T-helper 9 cell (primary cell): ENCODE data around the gene FAM89B.

Experiments used
- DNase-seq: peaks from one replicate; pipeline ENCODE4 v3.0.0-alpha.2; 2020

FAM89B gene

DNA sequence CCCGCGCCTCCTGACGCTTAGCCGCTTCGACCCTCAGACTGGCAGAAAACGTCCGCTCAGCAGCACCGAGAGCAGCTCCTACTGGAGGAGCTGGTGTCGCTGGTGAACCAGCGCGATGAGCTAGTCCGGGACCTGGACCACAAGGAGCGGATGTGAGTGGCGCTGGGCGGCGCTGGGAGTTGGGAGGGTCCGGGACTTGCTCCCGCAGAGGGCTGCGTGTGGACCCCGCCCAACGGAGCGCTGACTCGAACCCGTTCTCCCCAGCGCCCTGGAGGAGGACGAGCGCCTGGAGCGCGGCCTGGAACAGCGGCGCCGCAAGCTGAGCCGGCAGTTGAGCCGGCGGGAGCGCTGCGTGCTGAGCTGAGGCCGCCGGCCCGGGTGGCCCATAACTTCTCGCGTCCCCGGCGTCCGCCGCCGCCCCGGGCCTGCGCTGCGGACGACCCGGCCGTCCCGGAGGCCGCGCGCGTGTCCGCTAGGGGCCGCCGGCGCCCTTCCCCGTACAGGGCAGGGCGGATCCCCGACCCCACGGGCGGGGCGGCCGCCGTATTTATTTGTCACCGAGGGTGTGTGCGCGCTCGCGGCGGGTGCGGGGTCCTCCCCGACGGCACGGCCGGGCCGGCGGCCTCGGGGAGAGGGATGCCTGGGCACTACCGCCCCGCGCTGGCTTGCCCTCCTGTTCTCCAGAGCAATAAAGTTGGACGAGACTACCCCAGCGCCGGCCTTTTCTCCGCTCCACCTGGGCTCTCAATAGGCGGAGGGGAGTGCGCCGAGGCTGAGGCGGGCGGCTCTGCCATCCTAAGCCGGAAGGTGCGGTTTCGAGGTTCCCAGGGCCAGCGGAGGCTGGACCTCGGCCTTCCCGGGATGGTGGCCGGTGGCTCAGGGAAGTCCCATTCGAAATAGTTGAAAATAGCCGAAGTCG, 19.9 kb downstream of the FAM89B start:
- no peak for DNase-seq

GRCh38 chr11:65592858-65593517, 20.6 kb downstream of the FAM89B start:
- no peak for DNase-seq

- DNase-seq, result peak; percentile 30
Observed at GRCh38 chr11:65593518-65594414, 21.4 kb downstream of the FAM89B start.

DNA sequence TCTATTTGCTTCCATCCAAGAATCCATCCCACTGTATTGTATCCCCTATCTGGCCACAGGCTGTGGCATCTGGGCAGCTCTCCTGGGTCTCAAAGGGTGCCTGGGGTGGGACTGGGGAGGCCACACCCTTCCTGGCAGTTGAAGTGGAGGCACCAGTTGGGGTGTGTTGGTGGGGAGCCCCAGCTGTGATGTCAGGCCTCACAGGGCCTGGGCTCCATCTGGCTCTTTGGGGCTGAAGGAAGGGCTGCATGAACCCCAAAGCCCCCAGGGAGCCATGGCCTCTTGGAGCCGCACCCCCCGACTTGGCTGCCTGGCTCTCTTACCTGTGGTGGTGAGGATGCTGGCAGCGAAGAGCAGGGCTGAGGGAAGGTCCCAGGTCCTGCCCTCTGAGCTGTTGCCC, 22.8 kb downstream of the FAM89B start:
- DNase-seq, result no peak

DNA sequence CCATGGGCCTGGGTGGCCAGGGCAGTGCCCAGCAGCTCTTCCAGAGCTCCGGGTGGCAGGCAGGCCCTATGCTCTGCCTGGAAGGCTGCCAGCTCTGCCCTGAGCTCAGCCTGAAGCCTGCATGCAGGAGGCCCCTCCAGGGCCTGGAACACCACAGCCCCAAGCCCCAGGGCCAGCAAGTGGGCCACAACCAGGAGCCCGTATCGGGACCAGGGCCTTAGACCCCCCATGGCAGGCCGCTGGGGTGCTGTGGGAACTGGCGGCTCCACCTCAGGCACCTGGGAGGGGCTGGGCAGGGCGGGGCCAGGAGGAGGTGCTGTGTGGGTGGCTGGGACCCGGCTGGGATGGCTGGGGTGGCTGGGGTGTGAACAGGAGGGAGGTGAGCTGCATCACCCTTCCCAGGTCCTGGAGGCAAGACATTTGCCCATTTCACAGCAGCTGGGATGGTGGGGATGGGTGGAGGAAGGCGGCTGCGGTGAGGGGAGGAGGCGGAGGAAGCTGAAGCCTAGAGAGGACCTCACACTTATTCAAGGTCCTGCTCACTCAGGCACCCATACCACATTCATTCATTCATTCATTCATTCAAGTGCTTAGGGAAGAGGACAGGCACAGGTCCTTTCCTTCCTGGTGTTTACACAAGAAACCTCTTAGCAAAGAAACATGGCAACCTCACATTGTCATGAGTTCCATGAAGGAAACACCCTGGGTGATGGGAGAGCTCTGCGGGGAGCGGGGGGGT, 23.4 kb downstream of the FAM89B start, which contains the start of gene KCNK7:
TSS of gene KCNK7 (minus strand) at position 258 of the 739 bp plus-strand sequence. CDS start at position 230, 28 bp downstream.
- DNase-seq, result no peak

DNA sequence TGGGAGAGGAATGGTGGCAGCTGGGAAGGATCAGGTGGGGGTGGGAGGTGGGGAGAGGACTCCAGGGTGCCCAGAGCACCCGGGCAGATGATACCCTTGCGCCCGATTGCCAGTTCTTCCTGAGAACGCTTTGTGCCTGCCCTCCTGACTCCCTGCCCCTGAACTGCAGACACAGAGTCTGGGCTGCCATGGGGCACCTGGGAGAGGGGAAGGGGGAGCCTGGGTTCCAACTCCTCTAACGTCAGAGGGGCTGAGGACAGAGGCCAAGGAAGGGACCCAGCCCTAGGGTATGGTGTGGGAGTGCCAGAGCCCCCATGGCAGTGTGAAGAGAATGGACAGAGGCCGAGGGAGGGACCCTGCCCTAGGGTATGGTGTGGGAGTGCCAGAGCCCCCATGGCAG, 24.2 kb downstream of the FAM89B start:
- DNase-seq, result no peak

- DNase-seq, result no peak
Observed at GRCh38 chr11:65598258-65598699, 25.9 kb downstream of the FAM89B start.

GRCh38 chr11:65599216-65599954, 27.0 kb downstream of the FAM89B start:
- DNase-seq, result no peak

DNA sequence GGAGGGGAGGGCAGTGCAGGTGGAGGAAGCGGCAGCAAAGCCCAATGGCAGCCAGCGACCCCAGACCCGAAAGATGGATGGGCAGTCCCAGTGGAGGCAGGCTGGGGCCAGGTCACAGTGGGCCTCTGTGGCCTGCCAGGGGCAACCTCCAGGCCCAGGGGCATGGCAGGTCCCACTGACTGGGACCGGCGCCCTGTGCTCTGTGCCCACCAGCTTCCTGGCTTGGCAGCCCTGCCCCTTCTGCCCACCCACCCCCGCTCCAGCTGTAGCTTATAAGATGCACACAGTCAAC, 27.6 kb downstream of the FAM89B start:
- no peak for DNase-seq

DNA sequence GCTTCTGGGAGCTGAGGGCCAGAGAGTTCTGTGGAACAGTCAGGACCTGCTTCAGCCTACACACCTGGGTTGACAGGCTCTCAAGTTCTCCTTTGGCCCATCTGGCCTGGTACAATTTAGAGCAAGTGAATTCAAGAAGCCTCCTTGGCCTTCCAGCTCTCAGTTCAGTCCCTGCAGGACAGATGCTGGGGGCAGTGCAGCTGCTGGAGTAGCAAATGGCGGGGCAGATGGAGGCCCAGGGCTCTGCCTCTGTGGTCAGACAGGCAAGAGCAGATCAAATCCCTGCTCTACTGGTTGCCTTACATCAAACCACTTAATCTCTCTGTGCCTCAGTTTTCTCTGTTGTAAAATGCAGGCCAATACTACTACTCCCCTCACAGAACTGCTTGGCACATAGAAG, 31.9 kb downstream of the FAM89B start:
- DNase-seq, result no peak

DNA sequence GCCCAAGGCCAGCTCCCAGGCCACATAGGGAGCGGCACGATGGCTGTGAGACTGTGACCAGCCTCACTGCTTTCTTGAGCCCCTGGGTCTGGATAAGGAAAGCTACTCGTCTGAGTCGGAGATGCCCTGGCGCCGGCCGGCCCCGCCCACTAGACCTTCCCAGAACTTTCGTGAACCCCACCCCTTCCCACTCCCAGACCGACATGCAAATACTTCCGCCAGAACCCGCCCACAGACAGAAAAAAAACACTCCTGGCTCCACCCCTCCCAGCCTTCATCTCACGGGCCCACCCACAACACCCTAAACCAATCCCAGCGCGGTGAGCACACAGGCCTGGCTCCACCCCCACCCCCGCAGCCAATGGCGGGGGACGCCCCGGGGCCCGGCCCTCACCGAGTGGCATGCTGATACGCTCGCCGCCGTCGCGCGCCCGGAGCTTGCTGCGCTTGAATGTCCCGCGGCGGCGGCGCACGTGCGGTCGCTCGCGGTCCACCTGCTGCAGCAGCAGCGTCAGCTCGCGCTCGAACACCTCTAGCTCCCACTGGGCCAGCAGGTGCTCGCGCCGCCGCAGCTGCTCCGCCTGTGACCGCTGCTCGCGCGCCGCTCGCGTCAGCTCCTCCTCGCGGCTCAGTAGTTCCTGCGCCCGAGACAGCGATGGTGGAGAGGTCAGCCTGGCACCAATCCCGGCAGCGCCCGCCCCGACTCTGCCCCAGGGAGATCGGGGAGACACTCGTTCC, 34.7 kb downstream of the FAM89B start:
- no peak for DNase-seq

- DNase-seq, result no peak
Observed at GRCh38 chr11:65607614-65608426, 35.5 kb downstream of the FAM89B start.

DNA sequence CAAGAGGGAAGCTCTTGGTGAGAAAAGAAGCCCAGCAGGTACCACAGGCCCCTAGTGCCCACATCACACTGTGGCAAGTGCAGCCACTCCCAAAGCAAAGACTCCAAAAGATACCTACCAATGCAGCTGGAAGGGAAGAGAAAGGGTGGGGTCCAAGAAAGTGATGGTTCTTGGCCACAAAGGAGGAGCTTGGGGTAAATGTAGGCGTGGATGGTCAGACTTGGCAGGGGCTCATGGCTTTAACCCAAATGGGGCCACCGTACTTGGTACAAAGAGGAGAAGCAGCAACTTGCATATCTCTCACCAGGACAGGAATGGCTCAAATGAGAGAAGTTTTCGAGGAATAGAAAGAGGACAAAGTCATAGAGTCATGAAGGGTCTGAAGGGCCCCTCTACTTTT, 36.9 kb downstream of the FAM89B start:
- DNase-seq, result no peak

DNA sequence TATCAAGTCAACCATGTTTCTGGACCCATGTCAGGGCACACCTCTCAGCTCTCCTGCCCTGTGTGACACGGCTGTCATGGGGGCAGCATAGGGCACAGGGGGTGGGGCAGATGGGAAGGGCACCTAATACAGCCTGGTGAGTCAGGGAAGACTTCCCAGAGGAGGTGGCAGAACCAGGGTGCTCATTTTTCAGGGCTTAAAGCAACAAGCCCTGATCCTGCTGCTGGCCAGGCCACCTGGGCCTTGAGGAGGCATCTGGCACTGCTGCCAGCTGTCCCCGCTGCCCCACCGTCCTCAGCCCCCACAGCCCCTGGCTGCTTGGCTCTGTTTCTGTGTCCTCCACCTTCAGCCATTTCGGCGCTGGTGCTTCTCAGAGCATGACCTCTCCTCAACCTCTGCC, 37.3 kb downstream of the FAM89B start:
- DNase-seq, result no peak

DNA sequence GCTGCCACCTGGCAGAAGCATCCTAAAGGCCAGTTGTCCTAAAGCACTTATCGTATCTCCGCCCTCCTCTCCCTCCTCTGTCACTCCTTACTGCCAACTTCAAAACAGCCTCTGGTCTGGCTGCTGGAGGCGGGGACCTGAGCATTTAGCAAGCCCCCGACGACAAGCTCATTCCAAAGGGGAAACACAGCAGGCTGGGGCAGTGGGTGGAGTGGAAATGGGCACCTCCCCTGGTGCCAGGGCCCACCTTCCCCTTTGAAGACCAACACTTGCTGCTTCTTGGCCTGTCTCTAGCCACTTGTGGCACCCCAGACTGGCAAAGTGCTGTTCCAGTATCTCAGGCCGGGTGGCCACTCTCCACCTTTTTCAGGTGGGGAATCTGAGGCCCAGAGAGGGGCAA, 38.1 kb downstream of the FAM89B start:
- DNase-seq, result no peak

GRCh38 chr11:65611028-65611757, 38.9 kb downstream of the FAM89B start:
- DNase-seq, result no peak

DNA sequence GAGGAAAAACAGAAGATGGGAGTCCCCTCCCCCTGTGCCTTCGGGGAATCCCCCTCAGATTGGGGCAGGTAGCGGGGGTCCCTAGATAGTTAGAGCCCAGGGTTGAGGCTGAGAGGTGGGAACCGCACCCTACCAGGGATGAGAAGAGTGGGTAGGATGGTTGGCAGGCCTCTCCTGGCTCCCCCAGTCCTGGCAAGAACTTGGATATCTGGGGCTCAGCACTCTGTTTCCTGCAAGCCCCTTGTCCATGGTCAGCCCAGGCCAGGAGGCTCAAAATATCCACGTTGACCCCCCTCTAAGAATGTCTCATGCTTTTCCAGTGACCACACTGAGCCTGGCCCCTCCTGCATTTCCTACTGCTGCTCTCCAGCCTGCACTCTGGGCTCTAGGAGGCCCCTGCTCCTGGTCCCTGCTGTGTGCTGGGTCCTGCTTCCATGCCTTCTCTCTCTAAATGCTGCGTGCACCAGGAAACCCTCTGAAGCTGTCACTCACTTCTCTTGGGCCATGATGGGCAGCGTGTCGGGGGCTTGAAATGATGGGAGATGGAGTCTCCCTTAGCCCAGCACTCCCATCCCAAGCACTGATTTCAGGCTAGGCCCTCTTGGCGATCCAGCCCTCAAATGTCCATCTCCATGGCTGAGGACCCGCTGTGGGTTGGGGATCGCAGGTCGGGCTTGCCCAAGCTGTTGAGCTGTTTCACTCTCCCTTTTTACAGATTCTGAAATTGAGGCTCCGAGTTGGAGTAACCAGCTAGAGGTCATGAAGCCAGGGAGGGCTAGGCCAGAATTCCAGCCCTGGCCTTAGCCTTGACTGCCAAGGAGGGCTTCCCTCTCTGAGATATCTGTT, 39.6 kb downstream of the FAM89B start:
- no peak for DNase-seq

DNA sequence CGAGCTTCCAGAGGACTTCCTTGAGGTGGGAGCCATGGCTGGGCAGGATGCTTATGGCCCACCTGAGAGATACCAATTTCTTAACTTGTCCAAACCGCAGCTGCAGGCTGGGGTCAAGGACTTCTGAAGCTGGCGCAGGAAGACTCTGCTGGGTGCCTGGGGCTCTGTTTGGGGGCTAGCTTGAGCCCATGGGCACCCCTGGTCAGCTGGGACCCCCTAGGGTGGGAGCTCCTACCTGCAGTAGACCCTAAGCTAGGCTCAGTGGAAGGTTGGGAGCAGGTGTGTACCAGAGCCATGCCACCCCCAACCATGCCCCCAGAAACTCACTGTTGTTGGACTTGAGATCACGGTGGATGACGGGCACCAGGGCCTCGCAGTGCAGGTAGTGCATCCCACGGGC, 40.4 kb downstream of the FAM89B start:
- DNase-seq, result no peak
